H9 (cell line): Measurements from ENCODE around the gene ADARB2. TPM values are rescaled to one million over a fixed set of nuclear protein-coding genes. Genes with fewer than 3 reads are reported as not detected.

ENCODE experiments used
- DNase-seq: peaks from one replicate; pipeline ENCODE4 v3.0.0-alpha.2; 2017
- H2AFZ ChIP-seq: one replicate; pipeline ENCODE4 v1.6.1; 2013; ENCODE audit warnings: mild to moderate bottlenecking, low read length, control low read depth, moderate library complexity
- H2AK5ac ChIP-seq: 2 replicates; pipeline ENCODE4 v1.6.1; 2013; ENCODE audit warnings: low read length, control low read depth, mixed read lengths; ENCODE audit not compliant: insufficient read length
- H2BK120ac ChIP-seq: one replicate; pipeline ENCODE4 v1.6.1; 2013; ENCODE audit warnings: low read depth, mild to moderate bottlenecking, low read length, control low read depth, inconsistent platforms; ENCODE audit not compliant: poor library complexity, severe bottlenecking
- H2BK12ac ChIP-seq: 2 replicates; pipeline ENCODE4 v1.6.1; 2013; ENCODE audit warnings: low read length, control low read depth, mixed read lengths, low read depth; ENCODE audit not compliant: insufficient read length
- H2BK15ac ChIP-seq: 2 replicates; pipeline ENCODE4 v1.6.1; 2013; ENCODE audit warnings: low read depth, low read length, control low read depth
- H2BK20ac ChIP-seq: one replicate; pipeline ENCODE4 v1.6.1; 2013; ENCODE audit warnings: low read depth, mild to moderate bottlenecking, low read length, control low read depth, inconsistent platforms; ENCODE audit not compliant: poor library complexity, severe bottlenecking
- H2BK5ac ChIP-seq: 2 replicates; pipeline ENCODE4 v1.6.1; 2013; ENCODE audit warnings: low read length, control low read depth, mixed read lengths; ENCODE audit not compliant: insufficient read length
- H3K14ac ChIP-seq: 2 replicates; pipeline ENCODE4 v1.6.1; 2013; ENCODE audit warnings: low read length, control low read depth; ENCODE audit not compliant: insufficient read depth
- H3K18ac ChIP-seq: 2 replicates; pipeline ENCODE4 v1.6.1; 2013; ENCODE audit warnings: low read depth, mild to moderate bottlenecking, mixed read lengths, low read length, control low read depth; ENCODE audit not compliant: insufficient read length
- H3K23ac ChIP-seq: 2 replicates; pipeline ENCODE4 v1.6.1; 2013; ENCODE audit warnings: low read length, control low read depth, mixed read lengths, low read depth; ENCODE audit not compliant: insufficient read length
- H3K23me2 ChIP-seq: 2 replicates; pipeline ENCODE4 v1.6.1; 2013; ENCODE audit warnings: low read depth, mild to moderate bottlenecking, mixed read lengths, low read length, control low read depth; ENCODE audit not compliant: insufficient read length, poor library complexity, severe bottlenecking
- H3K27ac ChIP-seq: 2 replicates; pipeline ENCODE4 v1.5.1; 2013; ENCODE audit warnings: low read length, control low read depth, mixed read lengths, low read depth; ENCODE audit not compliant: insufficient read length
- H3K27me3 ChIP-seq: 2 replicates; pipeline ENCODE4 v1.6.1; 2013; ENCODE audit warnings: low read length, control low read depth, inconsistent platforms; ENCODE audit not compliant: insufficient read depth
- H3K4ac ChIP-seq: 2 replicates; pipeline ENCODE4 v1.6.1; 2013; ENCODE audit warnings: low read depth, mild to moderate bottlenecking, control low read depth, inconsistent platforms, low read length, moderate library complexity
- H3K4me1 ChIP-seq: 2 replicates; pipeline ENCODE4 v1.6.1; 2013; ENCODE audit warnings: low read length, control low read depth, inconsistent platforms; ENCODE audit not compliant: insufficient read depth
- H3K4me2 ChIP-seq: 2 replicates; pipeline ENCODE4 v1.6.1; 2013; ENCODE audit warnings: low read length, control low read depth, mixed read lengths; ENCODE audit not compliant: insufficient read length, insufficient read depth
- H3K56ac ChIP-seq: 2 replicates; pipeline ENCODE4 v1.6.1; 2013; ENCODE audit warnings: low read depth, mild to moderate bottlenecking, mixed read lengths, low read length, control low read depth; ENCODE audit not compliant: insufficient read length
- H3K79me1 ChIP-seq: 2 replicates; pipeline ENCODE4 v1.6.1; 2013; ENCODE audit warnings: low read depth, mild to moderate bottlenecking, moderate library complexity, low read length, control low read depth, inconsistent platforms; ENCODE audit not compliant: insufficient read depth, poor library complexity, severe bottlenecking
- H3K79me2 ChIP-seq: 2 replicates; pipeline ENCODE4 v1.6.1; 2013; ENCODE audit warnings: low read length, control low read depth, inconsistent platforms; ENCODE audit not compliant: insufficient read depth
- H3K9ac ChIP-seq: 2 replicates; pipeline ENCODE4 v1.6.1; 2013; ENCODE audit warnings: low read length, control low read depth, mixed read lengths; ENCODE audit not compliant: insufficient read length; ENCODE audit errors: extremely low read depth
- H3K9me3 ChIP-seq: one replicate; pipeline ENCODE4 v1.6.1; 2013; ENCODE audit warnings: low read depth, low read length, inconsistent platforms; ENCODE audit not compliant: control insufficient read depth
- H3T11ph ChIP-seq: one replicate; pipeline ENCODE4 v1.6.1; 2013; ENCODE audit warnings: mild to moderate bottlenecking, low read length, control low read depth, inconsistent platforms
- H4K20me1 ChIP-seq: one replicate; pipeline ENCODE4 v1.6.1; 2013; ENCODE audit not compliant: control insufficient read depth, insufficient read length, insufficient read depth
- H4K5ac ChIP-seq: 2 replicates; pipeline ENCODE4 v1.6.1; 2013; ENCODE audit warnings: low read depth, mild to moderate bottlenecking, mixed read lengths, low read length, control low read depth; ENCODE audit not compliant: insufficient read length
- H4K8ac ChIP-seq: replicated peaks from 2 replicates; pipeline ENCODE4 v1.6.1; 2013; ENCODE audit warnings: low read length, control low read depth, mixed read lengths, low read depth; ENCODE audit not compliant: insufficient read length
- H4K91ac ChIP-seq: 2 replicates; pipeline ENCODE4 v1.6.1; 2013; ENCODE audit warnings: low read depth, mild to moderate bottlenecking, moderate library complexity, mixed read lengths, low read length, control low read depth; ENCODE audit not compliant: insufficient read length
- H3K27ac Mint-ChIP-seq, 3 experiments: 2 replicates in 2 of 3; 3 replicates in 1 of 3; pipeline ENCODE4 v1.8.0; 2020 to 2021; ENCODE audit warnings: mixed read lengths in 3 of 3, mild to moderate bottlenecking in 1 of 3, moderate library complexity in 1 of 3
- H3K27me3 Mint-ChIP-seq: 2 replicates; pipeline ENCODE4 v1.8.0; 2021; ENCODE audit warnings: low read depth, mild to moderate bottlenecking, moderate library complexity, mixed read lengths
- H3K36me3 Mint-ChIP-seq, 3 experiments: 2 replicates in 2 of 3; 3 replicates in 1 of 3; pipeline ENCODE4 v1.8.0; 2020 to 2021; ENCODE audit warnings: low read depth in 3 of 3, mixed read lengths in 3 of 3; ENCODE audit not compliant: insufficient read depth in 1 of 3
- H3K4me1 Mint-ChIP-seq, 2 experiments: 2 replicates each; pipeline ENCODE4 v1.8.0; 2020; ENCODE audit warnings: mixed read lengths in 2 of 2
- H3K4me3 Mint-ChIP-seq, 2 experiments: 2 replicates in 1 of 2; 3 replicates in 1 of 2; pipeline ENCODE4 v1.8.0; 2020 to 2021; ENCODE audit warnings: mild to moderate bottlenecking in 2 of 2, mixed read lengths in 2 of 2, moderate library complexity in 1 of 2
- H3K9me3 Mint-ChIP-seq, 2 experiments: 2 replicates in 1 of 2; 3 replicates in 1 of 2; pipeline ENCODE4 v1.8.0; 2020; ENCODE audit warnings: mild to moderate bottlenecking in 2 of 2, mixed read lengths in 2 of 2, moderate library complexity in 1 of 2
- CTCF ChIP-seq: fragments of 200-600 bp; sonication (generic); conservative IDR thresholded peaks from 3 replicates; pipeline ENCODE4 v1.8.0; 2021; ENCODE audit warnings: antibody characterized with exemption, mild to moderate bottlenecking
- WGBS: extraction: QIAGEN DNeasy Blood & Tissue Kit; methylation state at CpG from one replicate; pipeline ENCODE4 v1.1.7; 2013; ENCODE audit warnings: missing lambda C conversion rate, low lambda C conversion rate, mixed read lengths; ENCODE audit not compliant: insufficient read length; ENCODE audit errors: extremely low coverage; 5-methylcytosine and 5-hydroxymethylcytosine counted together
- total RNA-seq: library from RNA; stranded (reverse); gene quantifications from 2 replicates; pipeline ENCODE4 v1.2.1, GENCODE V29; 2021

ADARB2 gene
- total RNA-seq, 1 experiment from 2014 or later, result 0.87 TPM

GRCh38 chr10:1272777-1273161 is 464.6 kb downstream of the ADARB2 start:
- Histone ChIP-seq H2BK12ac (no peak overlapping the region), H3K79me2 (no peaks in the 10 kb centered on the region), H2BK20ac (no peak overlapping the region), H3K18ac (no peak overlapping the region), H2AK5ac (no peak overlapping the region), H2BK5ac (no peak overlapping the region), H3K14ac (no peak overlapping the region), H3K27ac (no peak overlapping the region), H3T11ph (no peak overlapping the region), H2BK15ac (no peak overlapping the region), H3K4me1 (no peaks in the 10 kb centered on the region; the same call in 1 of the 2 replicates), H3K79me1 (no peaks in the 10 kb centered on the region), H3K9ac (no peak overlapping the region), H2BK120ac (no peak overlapping the region), H4K91ac (no peak overlapping the region), H3K23ac (no peak overlapping the region), H4K5ac (no peak overlapping the region), H3K4ac (no peak overlapping the region), H3K4me2 (no peak overlapping the region), H3K56ac (no peak overlapping the region), H2AFZ (no peak overlapping the region), H4K8ac (no peak overlapping the region), H4K20me1 (no peaks in the 10 kb centered on the region), H3K23me2 (peaks cover 2% of the 10 kb centered on the region), H3K9me3 (no peaks in the 10 kb centered on the region), H3K27me3 (no peaks in the 10 kb centered on the region)
- H3K4me3 Mint-ChIP-seq, result no peak overlapping the region
- peak overlapping the region in 1 of 3 experiments; percentile 16; a peak in 1 of 7 replicates for H3K27ac Mint-ChIP-seq
- peaks cover 6 to 9% of the 10 kb centered on the region in 2 experiments for H3K4me1 Mint-ChIP-seq
- DNase-seq, result no peak
- WGBS, result no CpG with 5 or more reads among the region's 9 CpGs
- no peaks in the 10 kb centered on the region for H3K36me3 Mint-ChIP-seq
- H3K9me3 Mint-ChIP-seq, result peaks cover 0 to 2% of the 10 kb centered on the region in 2 experiments; a peak in 2 of 5 replicates
- H3K27me3 Mint-ChIP-seq, result peaks cover 5% of the 10 kb centered on the region
- no peak for TF ChIP-seq CTCF
